Measurements from ENCODE around the gene APPL1.
"Not testable (repeated sequence)": the region's sequence is repeated elsewhere in the genome, so short reads cannot be mapped to it uniquely, and the experiment has no call there.

APPL1 gene

GRCh38 chr3:57298041-57298440 lies 70.5 kb downstream of the APPL1 start:
- POLR2A ChIA-PET: interaction anchor here (0.7 kb wide), 1 partner anchor 18 kb away, joined by 4 read pairs; no protein-coding TSS in a partner anchor
- TF ChIP-seq, protein P1, sequence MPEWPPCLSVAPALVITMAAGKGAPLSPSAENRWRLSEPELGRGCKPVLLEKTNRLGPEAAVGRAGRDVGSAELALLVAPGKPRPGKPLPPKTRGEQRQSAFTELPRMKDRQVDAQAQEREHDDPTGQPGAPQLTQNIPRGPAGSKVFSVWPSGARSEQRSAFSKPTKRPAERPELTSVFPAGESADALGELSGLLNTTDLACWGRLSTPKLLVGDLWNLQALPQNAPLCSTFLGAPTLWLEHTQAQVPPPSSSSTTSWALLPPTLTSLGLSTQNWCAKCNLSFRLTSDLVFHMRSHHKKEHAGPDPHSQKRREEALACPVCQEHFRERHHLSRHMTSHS (tag by site-specific recombination; IDR thresholded peaks at IDR 0.05): no peak
- TF ChIP-seq ZFP37 (tag by site-specific recombination; IDR thresholded peaks at IDR 0.05): 0 out of 2 replicates have a peak, but pooled peaks have one; percentile 20
- CTCF ChIA-PET: no interaction called here

DNA sequence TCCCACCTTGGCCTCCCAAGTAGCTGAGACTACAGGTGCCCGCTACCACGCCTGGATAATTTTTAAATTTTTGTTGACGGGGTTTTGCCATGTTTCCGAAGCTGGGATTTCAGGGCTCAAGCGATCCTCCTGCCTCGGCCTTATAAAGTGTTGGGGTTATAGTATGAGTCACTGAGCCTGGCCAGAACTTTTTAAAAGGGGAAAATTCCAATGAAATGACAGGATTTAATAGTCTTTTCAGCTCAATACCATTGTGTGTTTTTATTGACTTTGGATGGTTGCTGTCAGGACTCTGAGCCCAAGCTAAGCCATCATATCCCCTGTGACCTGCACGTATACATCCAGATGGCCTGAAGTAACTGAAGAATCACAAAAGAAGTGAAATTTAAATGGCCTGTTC lies 76.0 kb downstream of the APPL1 start:
- H3K36me3 ChIP-seq (ENCODE audit: control insufficient read depth in 2 of 2, insufficient read depth in 1 of 2, low read length in 2 of 2); CTCF ChIA-PET; POLR2A ChIA-PET; H3K9me3 ChIP-seq (ENCODE audit: control insufficient read depth, insufficient read depth, low read depth, low read length); H3K4me1 ChIP-seq (ENCODE audit: control insufficient read depth, insufficient read depth, low read length); H3K27ac ChIP-seq (ENCODE audit: extremely low read depth, low read depth, low read length); H3K4me3 ChIP-seq (ENCODE audit: low read depth, low read length): not testable (repeated sequence)

More at GRCh38 chr3:57298041-57298440, 70.5 kb downstream of the APPL1 start:
- Histone ChIP-seq H3K36me3 (ENCODE audit: control insufficient read depth in 2 of 2, insufficient read depth in 1 of 2, low read length in 2 of 2) (no peaks in the 10 kb centered on the region), H3K4me3 (ENCODE audit: low read depth, low read length) (no peak overlapping the region), H3K4me1 (ENCODE audit: control insufficient read depth, insufficient read depth, low read length) (no peaks in the 10 kb centered on the region), H3K27ac (ENCODE audit: extremely low read depth, low read depth, low read length) (no peak overlapping the region), H3K9me3 (ENCODE audit: control insufficient read depth, insufficient read depth, low read depth, low read length) (no peaks in the 10 kb centered on the region)

GRCh38 chr3:57309769-57310360 lies 82.3 kb downstream of the APPL1 start:
- H3K9me3 ChIP-seq (ENCODE audit: control insufficient read depth, insufficient read depth, low read depth, low read length): no peaks in the 10 kb centered on the region
- POLR2A ChIA-PET: no interaction called here
- no peak overlapping the region for H3K27ac ChIP-seq (ENCODE audit: extremely low read depth, low read depth, low read length)
- H3K4me1 ChIP-seq (ENCODE audit: control insufficient read depth, insufficient read depth, low read length): no peaks in the 10 kb centered on the region
- CTCF ChIA-PET: no interaction called here
- TF ChIP-seq, protein P2, sequence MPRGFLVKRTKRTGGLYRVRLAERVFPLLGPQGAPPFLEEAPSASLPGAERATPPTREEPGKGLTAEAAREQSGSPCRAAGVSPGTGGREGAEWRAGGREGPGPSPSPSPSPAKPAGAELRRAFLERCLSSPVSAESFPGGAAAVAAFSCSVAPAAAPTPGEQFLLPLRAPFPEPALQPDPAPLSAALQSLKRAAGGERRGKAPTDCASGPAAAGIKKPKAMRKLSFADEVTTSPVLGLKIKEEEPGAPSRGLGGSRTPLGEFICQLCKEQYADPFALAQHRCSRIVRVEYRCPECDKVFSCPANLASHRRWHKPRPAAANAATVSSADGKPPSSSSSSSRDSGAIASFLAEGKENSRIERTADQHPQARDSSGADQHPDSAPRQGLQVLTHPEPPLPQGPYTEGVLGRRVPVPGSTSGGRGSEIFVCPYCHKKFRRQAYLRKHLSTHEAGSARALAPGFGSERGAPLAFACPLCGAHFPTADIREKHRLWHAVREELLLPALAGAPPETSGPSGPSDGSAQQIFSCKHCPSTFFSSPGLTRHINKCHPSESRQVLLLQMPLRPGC (tag by site-specific recombination; IDR thresholded peaks at IDR 0.05): no peak
- TF ChIP-seq ZNF600 (tag by site-specific recombination; IDR thresholded peaks at IDR 0.05) (no peak), ZNF18 (tag by site-specific recombination; IDR thresholded peaks at IDR 0.05) (no peak), ZNF777 (tag by site-specific recombination; IDR thresholded peaks at IDR 0.05; ENCODE audit: borderline replicate concordance) (no peak), ELK4 (IDR thresholded peaks at IDR 0.05; ENCODE audit: borderline replicate concordance, low read depth, low read length) (no peak)
- TF ChIP-seq, protein P3, sequence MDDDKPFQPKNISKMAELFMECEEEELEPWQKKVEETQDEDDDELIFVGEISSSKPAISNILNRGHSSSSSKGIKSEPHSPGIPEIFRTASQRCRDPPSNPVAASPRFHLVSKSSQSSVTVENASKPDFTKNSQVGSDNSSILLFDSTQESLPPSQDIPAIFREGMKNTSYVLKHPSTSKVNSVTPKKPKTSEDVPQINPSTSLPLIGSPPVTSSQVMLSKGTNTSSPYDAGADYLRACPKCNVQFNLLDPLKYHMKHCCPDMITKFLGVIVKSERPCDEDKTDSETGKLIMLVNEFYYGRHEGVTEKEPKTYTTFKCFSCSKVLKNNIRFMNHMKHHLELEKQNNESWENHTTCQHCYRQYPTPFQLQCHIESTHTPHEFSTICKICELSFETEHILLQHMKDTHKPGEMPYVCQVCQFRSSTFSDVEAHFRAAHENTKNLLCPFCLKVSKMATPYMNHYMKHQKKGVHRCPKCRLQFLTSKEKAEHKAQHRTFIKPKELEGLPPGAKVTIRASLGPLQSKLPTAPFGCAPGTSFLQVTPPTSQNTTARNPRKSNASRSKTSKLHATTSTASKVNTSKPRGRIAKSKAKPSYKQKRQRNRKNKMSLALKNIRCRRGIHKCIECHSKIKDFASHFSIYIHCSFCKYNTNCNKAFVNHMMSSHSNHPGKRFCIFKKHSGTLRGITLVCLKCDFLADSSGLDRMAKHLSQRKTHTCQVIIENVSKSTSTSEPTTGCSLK (tag by site-specific recombination; IDR thresholded peaks at IDR 0.05): no peak
- TF ChIP-seq, protein P4, sequence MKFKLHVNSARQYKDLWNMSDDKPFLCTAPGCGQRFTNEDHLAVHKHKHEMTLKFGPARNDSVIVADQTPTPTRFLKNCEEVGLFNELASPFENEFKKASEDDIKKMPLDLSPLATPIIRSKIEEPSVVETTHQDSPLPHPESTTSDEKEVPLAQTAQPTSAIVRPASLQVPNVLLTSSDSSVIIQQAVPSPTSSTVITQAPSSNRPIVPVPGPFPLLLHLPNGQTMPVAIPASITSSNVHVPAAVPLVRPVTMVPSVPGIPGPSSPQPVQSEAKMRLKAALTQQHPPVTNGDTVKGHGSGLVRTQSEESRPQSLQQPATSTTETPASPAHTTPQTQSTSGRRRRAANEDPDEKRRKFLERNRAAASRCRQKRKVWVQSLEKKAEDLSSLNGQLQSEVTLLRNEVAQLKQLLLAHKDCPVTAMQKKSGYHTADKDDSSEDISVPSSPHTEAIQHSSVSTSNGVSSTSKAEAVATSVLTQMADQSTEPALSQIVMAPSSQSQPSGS (tag by site-specific recombination; IDR thresholded peaks at IDR 0.05; ENCODE audit: low read depth): no peak
- no peak overlapping the region for H3K4me3 ChIP-seq (ENCODE audit: low read depth, low read length)
- H3K36me3 ChIP-seq (ENCODE audit: control insufficient read depth in 2 of 2, insufficient read depth in 1 of 2, low read length in 2 of 2): no peaks in the 10 kb centered on the region
